HFFc6 (cell line): Measurements from ENCODE around the gene CDKN2D. TPM values are rescaled to one million over a fixed set of nuclear protein-coding genes. Genes with fewer than 3 reads are reported as not detected.
"Not testable (repeated sequence)": the region's sequence is repeated elsewhere in the genome, so short reads cannot be mapped to it uniquely, and the experiment has no call there.

Source experiments
- DNase-seq: peaks from one replicate; pipeline ENCODE4 v3.0.0-alpha.2; 2018
- H3K27ac Mint-ChIP-seq: 2 replicates; pipeline ENCODE4 v1.8.0; 2020; ENCODE audit warnings: mild to moderate bottlenecking, mixed read lengths
- H3K27me3 Mint-ChIP-seq: 2 replicates; pipeline ENCODE4 v1.8.0; 2021; ENCODE audit warnings: mild to moderate bottlenecking, moderate library complexity, mixed read lengths; ENCODE audit not compliant: insufficient read depth
- H3K36me3 Mint-ChIP-seq: 2 replicates; pipeline ENCODE4 v1.8.0; 2021; ENCODE audit warnings: low read depth, mixed read lengths
- H3K4me1 Mint-ChIP-seq: 2 replicates; pipeline ENCODE4 v1.8.0; 2020; ENCODE audit warnings: low read depth, mixed read lengths
- H3K4me3 Mint-ChIP-seq: 2 replicates; pipeline ENCODE4 v1.8.0; 2020; ENCODE audit warnings: mild to moderate bottlenecking, moderate library complexity, mixed read lengths
- H3K9me3 Mint-ChIP-seq: 2 replicates; pipeline ENCODE4 v1.8.0; 2020; ENCODE audit warnings: mild to moderate bottlenecking, mixed read lengths
- total RNA-seq, 6 experiments: library from RNA; stranded (reverse); fragmentation: NEBNext Ultra II Directional; extraction: Animal tissue kit (Norgen Biotek cat#: 25700); gene quantifications; 2 replicates in 1 of 6; 3 replicates in 5 of 6; pipeline ENCODE4 v1.2.3, GENCODE V29; 2021
- TF ChIP-seq, protein P1 (sequence below): fragments of 200-600 bp; sonication (generic); IDR thresholded peaks from 2 replicates; pipeline ENCODE4 v1.5.0; 2021; ENCODE audit warnings: antibody characterized with exemption, mild to moderate bottlenecking

CDKN2D gene
- total RNA-seq, 6 experiments from 2014 or later, result 8.0 to 14.7 (median 13.2) TPM

DNA sequence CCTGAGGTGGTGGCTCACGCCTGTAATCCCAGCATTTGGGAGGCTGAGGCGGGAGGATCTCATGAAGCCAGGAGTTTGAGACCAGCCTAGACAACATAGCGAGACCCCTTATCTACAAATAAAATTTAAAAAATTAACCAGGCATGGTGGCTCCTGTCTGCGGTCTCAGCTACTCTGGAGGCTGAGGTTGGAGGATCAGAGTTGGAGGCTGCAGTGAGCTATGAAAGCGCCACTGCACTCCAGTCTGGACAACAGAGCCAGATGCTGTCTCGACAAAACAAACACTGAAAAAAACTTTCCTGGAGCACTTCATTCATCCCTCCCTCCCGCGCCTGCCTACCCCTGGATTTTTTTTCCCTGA lies 25.7 kb downstream of the CDKN2D start:
- Mint-ChIP-seq H3K36me3 (no peaks in the 10 kb centered on the region), H3K27me3 (peaks cover 5% of the 10 kb centered on the region), H3K4me1 (peaks cover 8% of the 10 kb centered on the region), H3K9me3 (no peaks in the 10 kb centered on the region), H3K4me3 (peak overlapping the region; percentile 74), H3K27ac (peak overlapping the region; percentile 48; the same call in 1 of the 2 replicates)
- DNase-seq, result no peak
- TF ChIP-seq, protein P1, sequence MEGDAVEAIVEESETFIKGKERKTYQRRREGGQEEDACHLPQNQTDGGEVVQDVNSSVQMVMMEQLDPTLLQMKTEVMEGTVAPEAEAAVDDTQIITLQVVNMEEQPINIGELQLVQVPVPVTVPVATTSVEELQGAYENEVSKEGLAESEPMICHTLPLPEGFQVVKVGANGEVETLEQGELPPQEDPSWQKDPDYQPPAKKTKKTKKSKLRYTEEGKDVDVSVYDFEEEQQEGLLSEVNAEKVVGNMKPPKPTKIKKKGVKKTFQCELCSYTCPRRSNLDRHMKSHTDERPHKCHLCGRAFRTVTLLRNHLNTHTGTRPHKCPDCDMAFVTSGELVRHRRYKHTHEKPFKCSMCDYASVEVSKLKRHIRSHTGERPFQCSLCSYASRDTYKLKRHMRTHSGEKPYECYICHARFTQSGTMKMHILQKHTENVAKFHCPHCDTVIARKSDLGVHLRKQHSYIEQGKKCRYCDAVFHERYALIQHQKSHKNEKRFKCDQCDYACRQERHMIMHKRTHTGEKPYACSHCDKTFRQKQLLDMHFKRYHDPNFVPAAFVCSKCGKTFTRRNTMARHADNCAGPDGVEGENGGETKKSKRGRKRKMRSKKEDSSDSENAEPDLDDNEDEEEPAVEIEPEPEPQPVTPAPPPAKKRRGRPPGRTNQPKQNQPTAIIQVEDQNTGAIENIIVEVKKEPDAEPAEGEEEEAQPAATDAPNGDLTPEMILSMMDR, result no peak

DNA sequence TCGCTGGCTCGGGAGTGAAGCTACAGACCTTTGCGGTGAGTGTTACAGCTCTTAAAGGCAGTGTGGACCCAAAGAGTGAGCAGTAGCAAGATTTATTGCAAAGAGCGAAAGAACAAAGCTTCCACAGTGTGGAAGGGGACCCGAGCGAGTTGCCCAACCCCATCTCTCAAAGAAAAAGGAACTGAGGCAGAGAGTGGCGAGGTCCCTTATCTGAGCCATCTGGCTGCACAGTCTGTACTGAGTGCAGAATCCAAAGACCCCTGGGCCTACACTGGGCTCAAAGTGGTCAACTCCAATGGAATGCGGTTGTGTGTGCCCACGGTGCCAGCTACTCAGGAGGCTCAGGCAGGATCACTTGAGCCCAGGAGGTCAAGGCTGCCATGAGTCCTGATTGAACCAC lies 29.8 kb downstream of the CDKN2D start:
- H3K27ac Mint-ChIP-seq, H3K4me3 Mint-ChIP-seq, H3K4me1 Mint-ChIP-seq, H3K36me3 Mint-ChIP-seq, DNase-seq, H3K9me3 Mint-ChIP-seq: not testable (repeated sequence)
- peaks cover 10% of the 10 kb centered on the region for H3K27me3 Mint-ChIP-seq

DNA sequence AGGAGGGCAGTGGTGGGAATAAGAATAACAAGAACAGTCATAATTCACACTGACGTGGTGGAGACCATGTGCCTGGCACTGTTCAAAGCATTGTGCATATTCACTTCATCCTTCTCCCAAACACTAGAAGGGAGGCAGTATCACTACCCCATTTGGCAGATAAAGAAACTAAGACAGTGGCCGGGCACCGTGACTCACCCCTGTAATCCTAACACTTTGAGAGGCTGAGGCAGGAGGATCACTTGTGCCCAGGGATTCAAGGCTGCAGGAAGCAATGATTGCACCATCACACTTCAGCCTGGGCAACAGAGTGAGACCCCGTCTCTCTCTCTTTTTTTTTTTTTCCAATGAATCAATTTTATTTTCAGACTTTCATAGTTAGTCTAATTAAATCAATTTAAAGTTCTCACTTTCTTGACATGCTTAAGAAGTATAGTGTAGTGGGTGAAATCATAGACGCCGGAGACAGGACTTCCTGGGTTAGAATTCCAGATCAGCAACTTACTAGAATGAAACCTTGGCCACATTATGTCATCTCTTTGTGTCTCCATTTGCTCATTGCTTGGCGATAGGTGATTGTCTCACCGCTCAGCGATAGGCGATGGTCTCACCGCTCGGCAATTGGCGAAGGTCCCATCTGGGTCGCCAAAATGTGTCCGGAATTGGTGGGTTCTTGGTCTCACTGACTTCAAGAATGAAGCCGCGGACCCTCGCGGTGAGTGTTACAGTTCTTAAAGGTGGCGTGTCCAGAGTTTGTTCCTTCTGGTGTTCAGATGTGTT lies 30.4 kb downstream of the CDKN2D start:
- Mint-ChIP-seq H3K36me3 (no peaks in the 10 kb centered on the region), H3K9me3 (no peaks in the 10 kb centered on the region), H3K4me3 (no peak overlapping the region), H3K4me1 (peaks cover 8% of the 10 kb centered on the region), H3K27ac (no peak overlapping the region), H3K27me3 (peaks cover 10% of the 10 kb centered on the region)
- TF ChIP-seq, protein P1, result no peak
- no peak for DNase-seq

DNA sequence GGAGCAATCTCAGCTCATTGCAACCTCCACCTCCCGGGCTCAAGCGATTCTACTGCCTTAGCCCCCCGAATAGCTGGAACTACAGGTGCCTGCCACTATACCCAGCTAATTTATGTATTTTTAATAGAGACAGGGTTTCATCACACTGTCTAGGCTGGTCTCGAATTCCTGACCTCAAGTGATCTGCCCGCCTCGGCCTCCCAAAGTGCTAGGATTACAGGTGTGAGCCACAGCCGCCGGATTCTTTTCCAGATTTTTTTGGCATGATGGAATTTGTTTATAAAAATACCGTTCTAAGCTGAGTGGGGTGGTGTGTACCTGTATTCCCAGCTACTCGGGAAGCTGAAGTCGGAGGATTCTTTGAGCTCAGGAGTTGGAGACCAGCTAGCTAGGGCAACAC lies 31.1 kb downstream of the CDKN2D start:
- no peak overlapping the region for H3K27ac Mint-ChIP-seq
- H3K27me3 Mint-ChIP-seq, result peaks cover 10% of the 10 kb centered on the region
- H3K36me3 Mint-ChIP-seq, result no peaks in the 10 kb centered on the region
- H3K4me3 Mint-ChIP-seq, result no peak overlapping the region
- DNase-seq, result no peak
- no peaks in the 10 kb centered on the region for H3K9me3 Mint-ChIP-seq
- H3K4me1 Mint-ChIP-seq, result peaks cover 11% of the 10 kb centered on the region
- TF ChIP-seq, protein P1, result no peak

DNA sequence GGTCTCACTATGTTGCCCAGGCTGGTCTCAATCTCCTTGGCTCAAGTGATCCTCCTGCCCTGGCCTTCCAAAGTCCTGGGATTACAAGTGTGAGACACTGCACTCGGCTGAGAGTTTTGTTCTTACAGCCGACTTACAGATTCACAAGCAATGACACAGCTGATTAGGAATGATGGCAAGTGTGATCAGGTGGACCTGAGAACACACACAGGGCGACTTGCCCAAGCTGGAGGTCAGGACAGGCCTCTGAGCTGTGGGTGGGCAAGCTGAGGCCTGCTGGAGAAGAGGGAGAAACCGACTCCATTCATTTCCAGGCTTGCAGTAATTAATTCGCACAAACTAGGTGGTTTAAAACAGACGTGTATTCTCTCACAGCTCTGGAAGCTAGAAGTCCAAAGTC lies 33.2 kb downstream of the CDKN2D start:
- peaks cover 10% of the 10 kb centered on the region for H3K27me3 Mint-ChIP-seq
- 0 out of 2 replicates have a peak, but pooled peaks cover 6% of the 10 kb centered on the region for H3K36me3 Mint-ChIP-seq
- H3K4me3 Mint-ChIP-seq, result no peak overlapping the region
- DNase-seq, result no peak
- TF ChIP-seq, protein P1, result no peak
- no peaks in the 10 kb centered on the region for H3K9me3 Mint-ChIP-seq
- H3K27ac Mint-ChIP-seq, result no peak overlapping the region; the same call in 1 of the 2 replicates
- H3K4me1 Mint-ChIP-seq, result peaks cover 17% of the 10 kb centered on the region

DNA sequence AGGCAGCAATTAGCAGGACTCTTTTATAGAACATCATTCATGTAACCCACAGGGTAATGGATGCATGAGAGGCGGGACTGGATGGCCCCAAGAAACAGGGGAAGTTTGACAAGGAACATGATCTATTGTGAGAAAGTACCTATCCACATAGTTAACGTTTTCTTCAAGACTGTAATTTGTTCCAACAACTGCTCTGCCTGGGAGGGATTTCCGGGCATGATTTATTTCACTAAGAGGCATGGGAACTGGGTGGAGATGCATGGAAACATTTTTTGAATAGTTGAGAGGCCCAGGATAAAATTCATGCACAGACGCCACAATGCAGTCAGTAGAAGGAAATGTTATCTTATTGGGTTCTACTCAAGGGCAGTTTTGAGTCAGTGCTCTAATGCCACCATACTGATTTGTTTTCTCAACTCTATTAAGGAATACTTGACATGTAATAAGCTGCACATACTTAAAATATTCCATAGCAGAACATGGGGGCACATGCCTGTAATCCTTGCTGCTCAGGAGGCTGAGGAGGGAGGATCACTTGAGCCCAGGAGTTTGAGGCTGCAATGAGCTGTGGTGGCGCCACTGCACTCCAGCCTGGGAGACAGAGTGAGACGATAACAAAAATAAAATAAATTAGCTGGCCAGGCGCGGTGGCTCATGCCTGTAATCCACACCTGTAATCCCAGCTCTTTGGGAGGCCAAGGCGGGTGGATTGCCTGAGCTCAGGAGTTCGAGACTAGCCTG lies 35.0 kb downstream of the CDKN2D start:
- Mint-ChIP-seq H3K4me1 (peaks cover 17% of the 10 kb centered on the region), H3K36me3 (0 out of 2 replicates have a peak, but pooled peaks cover 6% of the 10 kb centered on the region), H3K9me3 (no peaks in the 10 kb centered on the region), H3K27ac (peak overlapping the region; percentile 90), H3K4me3 (peak overlapping the region; percentile 22; the same call in 1 of the 2 replicates), H3K27me3 (peaks cover 7% of the 10 kb centered on the region)
- peak; percentile 93 for DNase-seq
- TF ChIP-seq, protein P1, result peak; percentile 22; the same call in 1 of the 2 replicates
